ENCODE data around the gene PORCN.
A peak's percentile ranks its signal among the peaks of the same experiment; 100 is the strongest.

The PORCN gene

GRCh38 chrX:48476919-48477318, 31.9 kb upstream of the PORCN start:
- no peak for DNase-seq

GRCh38 chrX:48477960-48478755, 30.6 kb upstream of the PORCN start:
- no peak for DNase-seq

- no peak for DNase-seq
These were observed 30.0 kb upstream of the PORCN start for GRCh38 chrX:48478806-48479205.

GRCh38 chrX:48480142-48480541, 28.6 kb upstream of the PORCN start:
- DNase-seq: no peak

GRCh38 chrX:48480583-48480982, 28.2 kb upstream of the PORCN start:
- no peak for DNase-seq

- DNase-seq: no peak
These were observed 26.3 kb upstream of the PORCN start for GRCh38 chrX:48482526-48482925.

GRCh38 chrX:48487362-48487798, 21.4 kb upstream of the PORCN start:
- DNase-seq: peak in 1 of 2 donors; percentile 40

- DNase-seq: no peak
These were observed 20.8 kb upstream of the PORCN start for GRCh38 chrX:48488034-48488433.

- no peak for DNase-seq
These were observed 19.5 kb upstream of the PORCN start for GRCh38 chrX:48489296-48489695.

- no peak for DNase-seq
These were observed 18.9 kb upstream of the PORCN start for GRCh38 chrX:48489892-48490291.

GRCh38 chrX:48490661-48491060, 18.1 kb upstream of the PORCN start:
- no peak for DNase-seq

GRCh38 chrX:48491809-48492208, 17.0 kb upstream of the PORCN start:
- no peak for DNase-seq

GRCh38 chrX:48492293-48492910, 16.4 kb upstream of the PORCN start:
- DNase-seq: no peak

- no peak for DNase-seq
These were observed 14.9 kb upstream of the PORCN start for GRCh38 chrX:48493890-48494364.

GRCh38 chrX:48496660-48497059, 12.1 kb upstream of the PORCN start:
- no peak for DNase-seq

GRCh38 chrX:48497871-48498270, 10.9 kb upstream of the PORCN start:
- no peak for DNase-seq

- DNase-seq: no peak
These were observed 10.4 kb upstream of the PORCN start for GRCh38 chrX:48498374-48498809.

GRCh38 chrX:48504261-48504660, 4.5 kb upstream of the PORCN start:
- DNase-seq: no peak

- no peak for DNase-seq
These were observed 3.3 kb upstream of the PORCN start for GRCh38 chrX:48505481-48505880.

- no peak for DNase-seq
These were observed 1.5 kb upstream of the PORCN start for GRCh38 chrX:48507246-48507645.

GRCh38 chrX:48509245-48509590, 426 bp downstream of the PORCN start:
- DNase-seq: peak in 1 of 2 donors; percentile 37

GRCh38 chrX:48509619-48510018, 827 bp downstream of the PORCN start:
- no peak for DNase-seq

- DNase-seq: no peak
These were observed 2.8 kb downstream of the PORCN start for GRCh38 chrX:48511560-48511959.

- DNase-seq: no peak
These were observed 3.7 kb downstream of the PORCN start for GRCh38 chrX:48512371-48512935.
